NCI-H2107 (cell line): ENCODE results near the gene APLP2.
"Not testable (repeated sequence)": the region's sequence is repeated elsewhere in the genome, so short reads cannot be mapped to it uniquely, and the experiment has no call there.

ENCODE experiments used
- DNase-seq: peaks from one replicate; lab custom pipeline; 2025; lab: John Stamatoyannopoulos, UW

APLP2 gene

GRCh38 chr11:130148796-130149326 lies 79.2 kb downstream of the APLP2 start:
- DNase-seq: no peak

- DNase-seq: no peak
These were observed 81.1 kb downstream of the APLP2 start for GRCh38 chr11:130150790-130151189.

GRCh38 chr11:130151196-130151595 lies 81.5 kb downstream of the APLP2 start:
- DNase-seq: no peak

GRCh38 chr11:130156108-130157022 lies 86.7 kb downstream of the APLP2 start:
- DNase-seq: no peak

DNA sequence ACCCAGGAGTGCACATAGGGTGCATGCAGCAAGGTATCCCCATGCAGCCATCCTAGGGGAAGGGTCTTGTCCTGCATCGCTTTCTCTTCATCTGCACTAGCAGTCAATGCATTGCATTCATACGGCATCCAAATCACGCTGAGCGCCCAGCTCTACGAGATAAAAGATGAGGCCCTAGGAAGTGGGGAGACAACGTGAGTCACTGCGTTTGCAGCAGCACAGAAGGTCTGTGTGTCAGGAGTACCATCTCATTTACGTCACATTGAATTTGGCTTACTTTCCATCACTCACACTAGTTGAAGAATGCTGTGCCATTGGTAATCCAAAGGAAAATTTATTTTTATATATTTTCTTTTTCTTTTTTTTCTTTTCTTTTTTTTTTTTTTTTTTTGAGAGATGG lies 87.4 kb downstream of the APLP2 start:
- no peak for DNase-seq

DNA sequence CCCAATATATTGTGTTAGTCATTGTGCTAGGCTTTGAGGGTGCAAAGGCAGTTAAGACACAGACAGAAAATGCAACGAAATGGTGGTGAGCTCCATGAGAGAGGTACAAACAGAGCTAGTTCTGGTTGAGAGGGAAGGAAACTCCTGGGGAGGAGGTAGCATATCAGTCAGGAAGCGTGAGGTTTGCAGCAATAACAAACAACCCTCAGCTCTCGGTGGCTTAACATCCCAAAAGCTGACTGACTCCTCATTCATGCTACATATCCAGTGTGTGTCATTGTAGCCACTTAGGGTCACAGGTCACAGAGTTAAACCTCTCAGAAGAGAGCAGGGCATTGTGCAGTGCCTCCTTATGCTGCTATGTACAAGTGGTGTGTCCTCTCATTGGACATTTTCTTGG lies 88.1 kb downstream of the APLP2 start:
- DNase-seq: no peak

- DNase-seq: no peak
These were observed 89.4 kb downstream of the APLP2 start for GRCh38 chr11:130159139-130159538.

GRCh38 chr11:130159657-130160497 lies 90.2 kb downstream of the APLP2 start, which contains the start of gene ST14:
Gene ST14 (plus strand): TSS chr11:130159782. CDS start chr11:130159980, 198 bp downstream.
- no peak for DNase-seq

DNA sequence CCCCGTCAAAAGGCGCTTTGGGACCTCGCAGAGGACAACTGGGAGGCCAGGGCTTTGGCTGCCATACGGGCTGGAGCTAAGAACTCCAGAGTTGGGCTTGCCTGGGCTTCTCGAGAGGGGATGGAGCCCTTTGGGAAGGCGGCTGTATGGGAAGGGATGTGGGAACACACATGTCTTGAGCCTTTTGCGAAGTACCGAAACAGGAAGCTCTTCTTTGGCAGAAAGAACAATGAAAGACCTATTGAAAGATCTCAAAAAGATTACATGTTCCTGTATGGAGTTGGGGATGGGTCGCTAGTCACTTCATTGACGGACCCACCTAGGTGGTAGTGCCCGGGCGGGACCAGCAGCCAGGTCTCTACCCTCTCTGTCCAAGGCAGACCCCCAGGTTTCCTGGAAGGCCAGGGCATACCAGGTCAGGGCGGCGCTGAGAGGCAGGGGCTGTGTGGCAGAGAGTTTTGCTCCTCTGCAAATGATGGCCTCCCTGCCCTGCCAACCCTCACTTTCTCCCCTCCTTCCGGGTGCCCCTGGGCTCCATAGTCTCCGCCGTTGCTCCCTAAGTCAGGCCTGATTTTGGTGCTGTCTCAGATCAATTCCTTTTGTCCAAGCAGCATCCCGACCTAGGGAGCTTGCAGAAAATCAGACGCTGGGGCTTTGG lies 90.9 kb downstream of the APLP2 start:
- DNase-seq: no peak

DNA sequence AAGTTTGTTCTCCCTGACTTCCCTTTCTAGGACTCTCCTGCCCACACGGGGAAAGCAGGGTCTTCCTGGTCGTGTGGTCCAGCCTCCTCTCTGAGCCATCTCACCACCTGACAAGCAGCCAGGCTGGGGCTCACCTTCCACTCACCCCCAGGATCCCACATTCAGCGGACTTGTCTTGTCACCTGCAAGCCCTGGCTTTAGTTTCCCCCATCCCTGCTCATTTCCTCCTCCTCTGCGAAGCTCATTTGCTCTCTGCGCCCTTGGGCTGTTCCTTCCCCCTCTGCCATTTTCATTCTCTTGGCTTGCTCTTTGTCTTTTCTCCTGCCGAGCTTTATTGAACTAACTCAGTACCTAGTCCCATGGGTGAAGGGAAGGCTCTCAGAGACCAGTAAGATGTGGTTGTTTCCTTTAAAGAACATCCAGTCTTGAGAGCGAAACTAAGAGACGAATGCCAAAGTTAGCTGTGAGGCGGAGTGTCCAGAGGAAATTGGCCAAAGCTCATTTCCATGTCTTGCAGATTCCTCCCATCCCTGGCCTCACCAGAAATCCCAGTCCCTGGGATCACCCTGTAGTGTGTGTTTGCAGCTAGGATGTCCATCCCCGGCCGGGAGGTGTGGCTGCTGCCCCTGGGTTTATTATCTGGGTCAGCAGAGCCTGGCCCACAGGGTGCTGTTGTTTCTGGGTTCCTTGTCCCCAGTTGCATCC lies 91.9 kb downstream of the APLP2 start:
- no peak for DNase-seq

DNA sequence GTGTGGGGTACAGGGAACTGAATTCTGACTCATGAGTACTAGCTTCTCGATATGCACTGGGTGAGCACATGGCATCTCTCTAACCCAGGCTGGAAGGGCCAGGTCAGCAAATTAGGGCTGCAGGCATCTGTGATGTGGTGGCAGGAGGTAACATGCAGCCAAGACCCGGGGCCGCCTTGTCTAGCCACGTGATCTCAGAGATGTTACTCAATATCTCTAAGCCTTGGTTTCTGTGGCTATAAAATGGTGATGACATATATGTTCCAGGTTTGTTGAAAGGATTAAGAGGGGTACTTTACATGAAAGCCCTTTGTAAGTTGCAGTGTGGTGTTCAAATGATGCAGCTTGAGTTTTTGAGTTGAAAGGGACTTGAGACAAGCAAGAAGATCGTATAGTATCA lies 93.0 kb downstream of the APLP2 start:
- DNase-seq: no peak

DNA sequence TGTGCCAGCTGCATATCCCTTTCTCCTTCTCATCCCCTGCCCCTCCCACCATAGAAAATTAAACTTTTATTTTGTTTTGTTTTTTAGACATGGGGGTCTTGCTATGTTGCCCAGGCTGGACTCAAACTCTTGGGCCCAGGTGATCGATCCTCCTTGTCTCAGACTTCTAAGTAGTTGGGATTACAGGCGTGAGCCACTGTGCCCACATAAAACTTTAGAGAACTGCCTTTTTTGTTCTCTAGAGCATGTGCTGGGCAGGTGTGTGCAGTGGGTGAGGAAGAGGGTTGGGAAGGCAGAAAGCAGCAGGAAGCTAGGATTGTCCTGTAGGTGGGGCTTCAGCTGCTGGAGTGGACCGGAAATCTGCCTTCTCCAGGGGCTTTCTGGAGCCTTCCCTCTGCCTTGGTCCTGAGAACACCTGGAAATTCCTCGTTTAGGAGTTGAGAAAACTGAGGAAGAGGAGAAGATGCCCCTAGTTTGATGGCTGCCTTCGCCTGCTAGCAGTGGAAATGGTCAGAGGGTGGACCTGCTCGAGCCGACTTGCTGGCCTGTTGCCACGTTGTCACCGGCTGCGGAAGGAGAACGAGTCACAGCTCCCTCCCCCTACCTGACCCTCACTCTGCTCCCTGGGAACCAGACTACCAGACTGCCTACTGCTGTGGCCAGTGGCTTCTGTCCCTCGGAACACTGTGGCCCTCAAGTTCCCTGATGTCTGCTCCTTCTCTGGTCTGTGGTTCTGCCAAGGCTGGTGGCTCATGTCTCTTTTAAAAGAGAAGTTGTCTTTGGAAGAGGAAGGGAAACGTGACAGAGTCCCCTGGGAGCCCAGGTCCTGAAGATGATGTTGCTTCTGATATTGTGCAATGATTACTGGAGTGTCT lies 93.9 kb downstream of the APLP2 start:
- DNase-seq: no peak

DNA sequence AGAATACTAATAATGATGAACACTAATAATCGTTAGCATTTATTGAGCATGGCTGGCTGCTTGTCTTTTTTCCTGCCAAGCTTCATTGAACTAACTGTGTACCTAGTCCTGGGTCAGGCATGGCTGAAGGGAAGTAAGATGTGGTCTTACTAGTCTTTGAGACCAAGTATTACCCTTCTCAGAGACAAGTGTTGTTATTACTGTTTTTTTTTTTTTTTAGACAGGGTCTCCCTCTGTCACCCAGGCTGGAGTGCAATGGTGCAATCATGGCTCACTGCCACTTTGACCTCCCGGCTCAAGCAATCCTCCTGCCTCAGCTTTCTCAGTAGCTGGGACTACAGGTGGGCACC lies 94.5 kb downstream of the APLP2 start:
- DNase-seq: no peak

DNA sequence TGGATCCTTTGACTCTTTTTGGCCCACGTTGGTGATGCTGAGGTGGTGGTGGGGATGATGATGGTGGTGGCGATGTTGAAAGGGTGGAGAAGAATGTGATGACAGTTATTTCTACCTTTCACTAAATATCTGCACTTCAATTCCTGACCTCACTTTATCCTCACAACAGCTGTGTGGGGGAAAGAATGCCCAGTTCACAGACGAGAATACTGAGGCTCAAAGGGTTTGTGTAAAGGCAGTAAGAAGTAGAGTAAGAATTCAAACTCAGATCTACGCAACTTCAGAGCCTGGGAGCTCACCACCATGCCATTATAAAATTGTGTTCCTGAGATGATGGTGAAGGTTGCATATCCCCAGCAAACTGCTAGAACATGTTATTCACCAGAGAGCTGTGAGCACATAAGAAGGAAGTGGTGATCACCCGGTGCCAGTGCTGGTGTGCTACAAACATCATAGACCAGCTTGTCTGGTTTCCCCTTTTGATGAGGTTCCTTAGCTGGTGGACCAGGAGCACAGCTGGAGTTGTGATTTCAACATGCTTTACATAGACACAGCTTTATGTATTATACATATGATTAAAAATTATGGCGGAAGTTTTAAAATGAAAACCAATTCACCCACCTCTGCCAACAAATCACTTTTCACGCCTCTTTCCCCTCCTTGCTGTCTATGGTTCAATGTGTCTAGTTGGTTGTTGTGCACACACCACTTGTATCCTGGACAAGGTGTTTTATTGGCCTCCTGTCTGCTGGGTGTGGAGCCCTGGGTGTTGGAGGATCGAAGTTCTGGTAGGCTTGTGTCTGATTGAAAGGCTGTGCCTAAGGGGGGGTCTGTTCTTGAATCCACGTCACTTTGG lies 96.1 kb downstream of the APLP2 start:
- no peak for DNase-seq

- DNase-seq: no peak
These were observed 96.7 kb downstream of the APLP2 start for GRCh38 chr11:130166457-130166784.

DNA sequence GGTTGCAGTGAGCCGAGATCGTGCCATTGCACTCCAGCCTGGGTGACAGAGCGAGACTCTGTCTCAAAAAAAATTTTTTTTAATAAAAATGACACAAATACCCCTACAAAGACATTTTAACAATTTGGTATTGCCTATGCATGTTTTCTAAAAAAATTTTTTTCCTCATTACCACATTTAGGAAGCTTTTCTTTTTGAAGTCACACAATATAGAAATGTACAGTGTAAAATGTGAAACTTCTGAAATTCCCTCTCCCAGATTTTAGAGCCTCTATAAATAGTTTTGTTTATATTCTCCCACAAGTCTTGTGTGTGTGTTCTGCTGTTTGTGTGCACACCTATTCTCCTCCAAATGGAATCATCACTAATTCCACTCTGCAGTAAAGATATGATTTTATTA lies 97.5 kb downstream of the APLP2 start:
- DNase-seq: no peak

GRCh38 chr11:130168105-130168504 lies 98.4 kb downstream of the APLP2 start:
- DNase-seq: no peak

- no peak for DNase-seq
These were observed 100.7 kb downstream of the APLP2 start for GRCh38 chr11:130170345-130170744.

DNA sequence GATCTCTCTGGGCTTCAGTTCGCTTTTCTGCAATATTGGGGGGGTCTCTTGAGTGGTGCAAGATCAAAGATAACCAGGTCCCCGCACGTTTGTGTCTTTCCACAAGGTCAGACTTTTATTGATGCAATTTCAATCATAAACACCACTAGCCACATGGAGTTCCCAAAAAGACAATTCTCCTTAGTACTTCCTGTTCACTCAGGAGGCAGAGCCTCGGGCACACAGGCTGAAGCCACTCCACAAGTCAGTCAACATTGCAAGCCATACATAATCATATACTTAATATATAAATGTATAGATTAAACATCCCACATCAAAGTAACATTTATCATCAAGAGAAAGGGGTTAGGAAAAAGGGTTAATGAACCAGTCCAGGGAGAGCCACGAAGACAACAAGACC lies 101.8 kb downstream of the APLP2 start:
- no peak for DNase-seq

DNA sequence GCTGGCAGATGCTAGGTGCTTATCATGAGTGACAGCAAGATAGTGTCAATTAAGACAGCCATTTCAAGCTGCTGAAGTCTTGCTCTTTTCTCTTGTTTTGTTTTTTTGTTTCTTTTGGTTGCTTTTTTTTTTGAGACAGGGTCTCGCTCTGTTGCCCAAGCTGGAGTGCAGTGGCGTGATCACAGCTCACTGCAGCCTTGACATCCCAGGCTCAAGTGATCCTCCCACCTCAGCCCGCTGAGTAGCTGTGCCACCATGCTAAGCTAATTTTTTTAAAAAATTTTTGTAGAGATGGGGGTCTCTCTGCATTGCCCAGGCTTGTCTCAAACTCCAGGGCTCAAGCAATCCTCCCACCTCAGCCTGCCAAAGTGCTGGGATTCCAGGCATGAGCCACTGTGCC lies 102.3 kb downstream of the APLP2 start:
- not testable (repeated sequence) for DNase-seq
